Glutamatergic neuron (in vitro differentiated cells): ENCODE results near the gene SAMD5. TPM values are rescaled to one million over a fixed set of nuclear protein-coding genes. Genes with fewer than 3 reads are reported as not detected.

Experiments
- DNase-seq: peaks from one replicate; pipeline ENCODE4 v3.0.0; 2022
- H3K27ac Mint-ChIP-seq: one replicate; pipeline ENCODE4 v1.8.0; 2020; ENCODE audit warnings: mild to moderate bottlenecking, mixed read lengths, inconsistent platforms; ENCODE audit not compliant: unreplicated experiment
- H3K27me3 Mint-ChIP-seq: one replicate; pipeline ENCODE4 v1.8.0; 2020; ENCODE audit warnings: mild to moderate bottlenecking, moderate library complexity, mixed read lengths, inconsistent platforms; ENCODE audit not compliant: unreplicated experiment
- H3K36me3 Mint-ChIP-seq: one replicate; pipeline ENCODE4 v1.8.0; 2020; ENCODE audit warnings: mild to moderate bottlenecking, mixed read lengths, inconsistent platforms; ENCODE audit not compliant: unreplicated experiment
- H3K4me1 Mint-ChIP-seq: one replicate; pipeline ENCODE4 v1.8.0; 2020; ENCODE audit warnings: mild to moderate bottlenecking, low read depth, mixed read lengths, inconsistent platforms; ENCODE audit not compliant: unreplicated experiment
- H3K4me3 Mint-ChIP-seq: one replicate; pipeline ENCODE4 v1.8.0; 2020; ENCODE audit warnings: mild to moderate bottlenecking, mixed read lengths, inconsistent platforms; ENCODE audit not compliant: unreplicated experiment
- H3K9me3 Mint-ChIP-seq: one replicate; pipeline ENCODE4 v1.8.0; 2020; ENCODE audit warnings: mild to moderate bottlenecking, moderate library complexity, mixed read lengths, inconsistent platforms; ENCODE audit not compliant: unreplicated experiment
- total RNA-seq: library from RNA; stranded (reverse); fragmentation: NEBNext Ultra II Directional; extraction: Animal tissue kit (Norgen Biotek cat#: 25700); gene quantifications from one replicate; pipeline ENCODE4 v1.2.1, GENCODE V29; 2021; ENCODE audit not compliant: unreplicated experiment
- TF ChIP-seq, protein P1 (sequence below): fragments of 200-600 bp; sonication (generic); IDR thresholded peaks from one replicate; pipeline ENCODE4 v1.5.0; 2021; ENCODE audit not compliant: partially characterized antibody, unreplicated experiment

SAMD5 gene
- total RNA-seq, 1 donor from 2014 or later: 1.6 TPM

DNA sequence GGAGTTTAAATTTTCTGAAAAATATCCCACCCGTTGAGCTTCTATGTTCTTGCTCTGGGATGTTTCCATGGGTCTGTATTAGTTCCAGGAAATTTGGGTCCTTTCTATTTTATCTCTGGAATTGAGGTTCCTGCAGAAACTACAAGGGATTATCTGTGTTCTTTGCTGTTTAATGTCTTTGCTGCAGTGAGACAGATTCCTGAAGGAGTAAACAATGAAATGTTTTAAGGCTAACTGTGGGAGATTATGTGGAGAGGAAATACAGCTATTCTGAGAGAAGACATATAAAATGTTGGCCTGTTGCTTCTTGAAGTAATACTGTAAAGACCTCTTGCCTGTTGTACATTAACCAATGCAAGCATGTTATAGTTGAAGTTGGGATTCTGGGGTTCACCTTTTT lies 43.5 kb downstream of the SAMD5 start:
- no peak overlapping the region for H3K4me3 Mint-ChIP-seq
- TF ChIP-seq, protein P1, sequence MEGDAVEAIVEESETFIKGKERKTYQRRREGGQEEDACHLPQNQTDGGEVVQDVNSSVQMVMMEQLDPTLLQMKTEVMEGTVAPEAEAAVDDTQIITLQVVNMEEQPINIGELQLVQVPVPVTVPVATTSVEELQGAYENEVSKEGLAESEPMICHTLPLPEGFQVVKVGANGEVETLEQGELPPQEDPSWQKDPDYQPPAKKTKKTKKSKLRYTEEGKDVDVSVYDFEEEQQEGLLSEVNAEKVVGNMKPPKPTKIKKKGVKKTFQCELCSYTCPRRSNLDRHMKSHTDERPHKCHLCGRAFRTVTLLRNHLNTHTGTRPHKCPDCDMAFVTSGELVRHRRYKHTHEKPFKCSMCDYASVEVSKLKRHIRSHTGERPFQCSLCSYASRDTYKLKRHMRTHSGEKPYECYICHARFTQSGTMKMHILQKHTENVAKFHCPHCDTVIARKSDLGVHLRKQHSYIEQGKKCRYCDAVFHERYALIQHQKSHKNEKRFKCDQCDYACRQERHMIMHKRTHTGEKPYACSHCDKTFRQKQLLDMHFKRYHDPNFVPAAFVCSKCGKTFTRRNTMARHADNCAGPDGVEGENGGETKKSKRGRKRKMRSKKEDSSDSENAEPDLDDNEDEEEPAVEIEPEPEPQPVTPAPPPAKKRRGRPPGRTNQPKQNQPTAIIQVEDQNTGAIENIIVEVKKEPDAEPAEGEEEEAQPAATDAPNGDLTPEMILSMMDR: no peak
- DNase-seq: no peak
- H3K9me3 Mint-ChIP-seq: no peaks in the 10 kb centered on the region
- no peaks in the 10 kb centered on the region for H3K4me1 Mint-ChIP-seq
- H3K27me3 Mint-ChIP-seq: no peaks in the 10 kb centered on the region
- no peak overlapping the region for H3K27ac Mint-ChIP-seq
- H3K36me3 Mint-ChIP-seq: no peaks in the 10 kb centered on the region

DNA sequence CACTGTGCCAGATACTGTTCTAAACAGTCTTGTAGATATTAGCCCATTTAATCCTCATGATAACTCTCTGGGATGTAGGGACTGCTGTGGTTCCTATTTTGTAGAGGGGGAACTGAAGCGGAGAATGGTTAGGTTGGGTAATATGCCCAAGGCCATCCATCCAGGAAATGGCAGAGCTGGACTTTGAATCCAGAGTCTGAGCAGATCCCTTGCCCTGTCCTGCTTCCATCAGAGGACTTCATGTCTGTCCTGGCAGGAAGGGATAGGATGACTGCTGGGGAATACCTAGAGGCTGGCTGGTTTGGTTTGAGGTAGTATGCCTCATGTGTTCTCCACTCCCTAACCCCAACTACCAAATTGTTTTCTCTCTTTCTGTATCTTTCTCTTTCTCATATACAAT lies 44.6 kb downstream of the SAMD5 start:
- H3K27ac Mint-ChIP-seq: no peak overlapping the region
- no peaks in the 10 kb centered on the region for H3K36me3 Mint-ChIP-seq
- no peaks in the 10 kb centered on the region for H3K4me1 Mint-ChIP-seq
- no peaks in the 10 kb centered on the region for H3K9me3 Mint-ChIP-seq
- no peak overlapping the region for H3K4me3 Mint-ChIP-seq
- TF ChIP-seq, protein P1: no peak
- H3K27me3 Mint-ChIP-seq: no peaks in the 10 kb centered on the region
- no peak for DNase-seq

DNA sequence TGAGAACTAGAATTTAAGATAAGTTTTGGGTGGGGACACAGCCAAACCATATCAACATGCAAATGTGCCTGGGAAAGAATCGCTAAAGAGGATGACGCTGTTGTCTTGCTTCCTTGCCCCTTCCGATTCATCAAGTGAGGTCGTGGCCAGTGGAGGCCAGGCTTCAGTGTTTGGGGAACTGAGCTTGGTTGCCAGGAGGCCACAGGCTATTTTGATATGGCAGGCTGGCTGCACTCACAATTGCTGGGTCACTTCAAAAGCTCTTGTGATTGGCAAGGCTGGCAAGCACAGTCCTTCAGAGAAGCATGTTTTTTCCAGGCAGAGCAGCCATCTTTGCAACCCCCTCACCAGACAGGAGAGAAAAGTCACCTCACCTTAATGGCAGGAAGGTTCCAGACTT lies 45.8 kb downstream of the SAMD5 start:
- no peak overlapping the region for H3K4me3 Mint-ChIP-seq
- no peak overlapping the region for H3K27ac Mint-ChIP-seq

DNA sequence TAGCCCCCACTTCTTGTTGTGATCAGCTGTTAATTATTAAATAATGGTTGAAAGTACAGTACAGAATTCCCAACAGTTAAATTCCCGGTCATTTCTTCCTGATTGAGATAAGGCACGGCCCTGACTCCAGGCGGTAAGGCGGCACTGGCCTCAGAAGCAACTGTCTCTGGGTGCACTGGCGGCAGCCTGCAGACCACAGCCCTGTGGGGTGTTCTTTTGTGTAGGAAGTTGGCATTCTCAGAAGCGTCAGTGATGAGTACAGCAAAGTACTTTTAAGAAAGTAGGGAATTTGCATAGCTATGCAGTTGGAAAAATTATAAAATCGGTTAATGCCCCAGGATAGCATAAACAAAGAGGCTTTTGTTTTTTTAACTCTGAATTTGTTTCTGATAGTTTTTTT lies 50.5 kb downstream of the SAMD5 start:
- Mint-ChIP-seq H3K36me3 (no peaks in the 10 kb centered on the region), H3K4me3 (no peak overlapping the region), H3K27ac (no peak overlapping the region), H3K27me3 (no peaks in the 10 kb centered on the region), H3K4me1 (peaks cover 7% of the 10 kb centered on the region), H3K9me3 (no peaks in the 10 kb centered on the region)
- TF ChIP-seq, protein P1: no peak
- DNase-seq: no peak

More for the DNA sequence above, 45.8 kb downstream of the SAMD5 start:
- Mint-ChIP-seq H3K9me3 (no peaks in the 10 kb centered on the region), H3K36me3 (no peaks in the 10 kb centered on the region), H3K4me1 (no peaks in the 10 kb centered on the region), H3K27me3 (no peaks in the 10 kb centered on the region)
- TF ChIP-seq, protein P1: no peak
- no peak for DNase-seq

DNA sequence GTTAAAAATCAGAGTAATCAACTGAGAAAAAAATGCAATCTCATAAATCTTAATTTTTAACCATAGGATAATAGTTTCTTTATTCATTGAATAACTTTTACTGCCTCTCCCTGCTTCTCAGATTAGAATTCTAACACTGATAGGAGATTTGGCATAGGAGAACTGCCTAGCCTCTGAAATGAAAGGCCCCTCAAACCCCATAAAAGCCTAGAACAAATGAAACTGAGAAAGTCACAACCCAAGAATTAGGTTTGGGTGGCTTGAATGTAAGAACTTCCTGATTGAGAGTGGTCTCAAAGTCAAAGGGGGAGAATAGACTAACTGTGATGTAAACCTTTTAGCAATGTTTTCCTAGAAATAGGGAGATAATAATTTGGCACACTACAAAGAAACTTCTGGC lies 52.2 kb downstream of the SAMD5 start:
- H3K27me3 Mint-ChIP-seq: no peaks in the 10 kb centered on the region
- DNase-seq: no peak
- no peak overlapping the region for H3K27ac Mint-ChIP-seq
- no peaks in the 10 kb centered on the region for H3K36me3 Mint-ChIP-seq
- no peak overlapping the region for H3K4me3 Mint-ChIP-seq
- no peaks in the 10 kb centered on the region for H3K9me3 Mint-ChIP-seq
- TF ChIP-seq, protein P1: no peak
- peaks cover 7% of the 10 kb centered on the region for H3K4me1 Mint-ChIP-seq
